ENCODE measurements around the gene FBXL13.

Gene FBXL13

DNA sequence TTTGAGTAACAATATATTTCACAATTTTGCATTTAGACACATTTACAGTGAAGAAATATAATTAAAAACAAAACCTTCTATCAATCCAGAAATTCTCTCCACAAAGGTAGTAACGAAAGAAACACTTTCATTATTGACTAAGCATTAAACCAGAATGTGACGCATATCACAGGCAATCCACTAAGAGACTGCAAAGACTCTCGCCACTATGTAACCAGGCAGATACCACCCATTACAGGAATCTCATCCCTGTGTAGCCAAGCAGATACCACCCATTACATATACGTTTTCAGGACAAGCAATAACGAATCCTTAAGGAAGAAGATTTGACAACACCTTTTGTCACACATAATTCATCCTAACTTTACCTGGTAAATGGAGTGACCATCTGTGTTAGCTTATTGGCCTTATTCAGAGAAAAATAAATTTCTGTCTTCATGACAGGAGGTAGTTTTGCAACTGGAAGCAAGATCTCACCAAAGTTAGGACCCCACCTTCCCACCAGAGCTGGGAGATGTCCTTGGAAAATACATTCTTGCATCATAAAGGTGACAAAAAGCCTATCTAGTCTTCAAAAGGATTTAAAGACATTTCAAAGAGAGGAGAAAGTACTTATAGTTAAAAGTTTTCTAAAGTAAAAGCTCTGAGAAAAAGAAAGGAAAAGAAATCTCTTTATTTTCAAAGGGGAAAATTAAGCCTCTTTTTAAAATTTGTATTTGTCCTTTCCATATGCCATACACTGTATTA, 131.0 kb downstream of the FBXL13 start:
- H3K27ac ChIP-seq, result no peak overlapping the region
- TF ChIP-seq, protein P1, sequence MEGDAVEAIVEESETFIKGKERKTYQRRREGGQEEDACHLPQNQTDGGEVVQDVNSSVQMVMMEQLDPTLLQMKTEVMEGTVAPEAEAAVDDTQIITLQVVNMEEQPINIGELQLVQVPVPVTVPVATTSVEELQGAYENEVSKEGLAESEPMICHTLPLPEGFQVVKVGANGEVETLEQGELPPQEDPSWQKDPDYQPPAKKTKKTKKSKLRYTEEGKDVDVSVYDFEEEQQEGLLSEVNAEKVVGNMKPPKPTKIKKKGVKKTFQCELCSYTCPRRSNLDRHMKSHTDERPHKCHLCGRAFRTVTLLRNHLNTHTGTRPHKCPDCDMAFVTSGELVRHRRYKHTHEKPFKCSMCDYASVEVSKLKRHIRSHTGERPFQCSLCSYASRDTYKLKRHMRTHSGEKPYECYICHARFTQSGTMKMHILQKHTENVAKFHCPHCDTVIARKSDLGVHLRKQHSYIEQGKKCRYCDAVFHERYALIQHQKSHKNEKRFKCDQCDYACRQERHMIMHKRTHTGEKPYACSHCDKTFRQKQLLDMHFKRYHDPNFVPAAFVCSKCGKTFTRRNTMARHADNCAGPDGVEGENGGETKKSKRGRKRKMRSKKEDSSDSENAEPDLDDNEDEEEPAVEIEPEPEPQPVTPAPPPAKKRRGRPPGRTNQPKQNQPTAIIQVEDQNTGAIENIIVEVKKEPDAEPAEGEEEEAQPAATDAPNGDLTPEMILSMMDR (conservative IDR thresholded peaks at IDR 0.05), result no peak

DNA sequence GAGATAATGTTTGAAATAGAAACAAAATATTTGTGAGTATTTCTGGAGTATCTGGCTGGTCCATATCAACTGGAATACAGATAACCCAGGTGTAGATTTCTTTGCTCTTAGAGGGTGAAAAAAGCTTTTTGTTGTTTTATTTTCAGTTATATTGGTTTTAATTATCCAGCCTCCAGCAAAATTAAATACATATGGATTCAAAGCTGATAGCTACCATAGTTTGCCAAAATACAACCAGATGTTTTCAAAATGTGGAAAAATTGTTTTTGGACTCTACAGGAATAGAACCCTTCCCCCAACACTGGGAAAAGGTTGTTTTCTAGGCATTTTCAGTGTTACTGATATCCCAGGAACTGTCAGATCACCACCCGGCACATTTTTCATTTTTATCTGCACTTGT, 131.7 kb downstream of the FBXL13 start:
- TF ChIP-seq, protein P1 (conservative IDR thresholded peaks at IDR 0.05), result no peak
- no peak overlapping the region for H3K27ac ChIP-seq

DNA sequence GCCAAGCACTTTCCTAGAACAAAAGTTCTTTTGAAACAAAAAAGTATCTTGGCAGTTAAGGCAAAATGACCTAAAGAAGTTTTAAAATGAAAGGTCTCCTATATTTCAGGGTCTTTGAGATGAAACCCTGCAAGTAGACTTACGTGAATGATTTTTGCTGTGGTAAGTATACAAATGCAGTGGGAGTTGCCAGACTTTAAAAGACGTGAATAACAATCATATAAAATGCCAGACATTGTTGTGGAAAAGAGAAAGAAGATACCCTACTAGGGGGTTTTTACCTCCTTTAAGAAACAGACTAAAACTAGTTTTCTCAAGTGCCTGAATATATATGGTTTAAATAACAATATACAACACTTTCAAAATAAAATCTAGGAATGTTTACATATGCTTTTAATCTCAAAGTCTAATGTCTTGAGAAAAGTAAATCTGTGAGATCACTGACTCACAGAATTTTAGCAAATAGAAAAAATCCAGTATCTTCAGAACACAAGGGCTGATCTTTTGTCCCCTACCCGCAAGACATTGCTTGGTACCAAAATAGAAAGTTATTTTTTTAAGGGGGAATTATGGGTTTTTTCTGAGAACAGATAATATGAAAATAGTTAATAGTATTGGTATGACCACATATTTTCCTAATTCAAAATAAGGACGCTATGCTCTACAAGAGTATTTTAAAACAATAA, 132.3 kb downstream of the FBXL13 start:
- TF ChIP-seq, protein P1 (conservative IDR thresholded peaks at IDR 0.05), result no peak
- H3K27ac ChIP-seq, result no peak overlapping the region

DNA sequence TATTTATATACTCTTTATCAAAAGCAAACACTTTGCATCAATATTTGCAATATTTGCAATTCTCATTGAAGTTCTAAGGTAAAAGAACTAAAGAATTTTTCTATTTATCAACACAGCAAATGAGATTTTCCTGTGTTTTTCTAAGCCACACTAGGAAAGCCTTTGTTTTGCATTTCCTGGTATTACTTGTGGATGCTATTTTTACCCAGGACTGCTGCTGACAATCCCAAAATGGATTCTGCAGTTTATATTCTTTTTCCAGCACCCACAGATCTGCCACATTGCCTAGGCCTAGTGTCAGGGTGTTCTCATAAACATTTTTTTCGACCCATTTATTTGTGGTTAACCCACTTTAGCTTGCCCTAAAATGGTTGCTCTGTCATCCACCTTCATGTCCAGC, 135.9 kb downstream of the FBXL13 start:
- TF ChIP-seq, protein P1 (conservative IDR thresholded peaks at IDR 0.05), result no peak
- no peak overlapping the region for H3K27ac ChIP-seq

DNA sequence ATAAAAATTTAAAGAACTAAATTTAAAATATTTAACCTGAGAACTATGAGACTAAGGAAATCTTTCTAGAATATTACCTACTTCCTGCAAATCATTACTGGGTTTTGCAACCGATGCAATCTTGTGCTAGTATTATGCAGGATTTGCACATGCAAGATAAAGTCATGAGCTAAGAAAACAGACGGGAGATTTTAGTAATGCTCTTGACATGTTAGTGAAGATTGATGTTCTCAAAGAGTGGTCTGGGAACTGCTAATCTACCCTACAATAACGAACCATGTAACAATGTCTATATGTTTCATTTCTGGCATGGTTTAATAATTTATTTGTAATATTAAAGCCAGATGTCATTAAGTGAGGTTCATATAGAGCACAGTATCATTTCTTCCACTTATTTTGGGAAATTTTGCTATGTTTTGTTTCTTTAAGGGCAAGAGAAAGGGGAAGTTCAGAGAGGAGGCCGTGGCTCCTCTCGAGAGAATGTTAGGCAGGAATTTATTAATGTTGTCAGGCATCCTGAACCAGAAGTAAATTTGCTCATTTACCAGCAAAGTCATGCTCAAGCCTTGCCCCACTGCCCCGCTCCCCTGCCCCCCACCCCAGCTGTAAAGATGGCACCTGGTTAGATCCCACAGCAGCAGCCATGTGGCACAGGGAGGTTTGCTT, 139.0 kb downstream of the FBXL13 start:
- no peak overlapping the region for H3K27ac ChIP-seq

DNA sequence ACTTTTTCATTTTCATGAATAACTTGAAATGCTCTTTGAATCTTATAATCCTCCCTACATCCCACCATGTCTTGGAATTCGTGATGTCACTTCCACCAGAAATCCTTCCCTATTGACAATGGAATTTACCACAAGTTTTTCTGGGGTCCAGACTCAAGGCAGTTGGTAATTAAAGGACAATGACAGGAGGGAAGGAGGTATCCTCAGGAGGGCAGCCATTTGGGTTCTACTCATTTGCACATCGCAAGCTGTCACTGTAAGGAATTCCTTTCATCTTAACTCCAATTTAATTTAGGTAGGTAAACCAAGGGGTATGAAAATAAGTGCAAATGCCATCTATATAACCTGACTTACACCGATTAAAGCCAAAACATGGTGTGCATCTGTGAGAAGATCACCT, 139.9 kb downstream of the FBXL13 start:
- TF ChIP-seq, protein P1 (conservative IDR thresholded peaks at IDR 0.05), result no peak
- no peak overlapping the region for H3K27ac ChIP-seq

More for the DNA sequence above, 139.0 kb downstream of the FBXL13 start:
- TF ChIP-seq, protein P1 (conservative IDR thresholded peaks at IDR 0.05), result no peak

DNA sequence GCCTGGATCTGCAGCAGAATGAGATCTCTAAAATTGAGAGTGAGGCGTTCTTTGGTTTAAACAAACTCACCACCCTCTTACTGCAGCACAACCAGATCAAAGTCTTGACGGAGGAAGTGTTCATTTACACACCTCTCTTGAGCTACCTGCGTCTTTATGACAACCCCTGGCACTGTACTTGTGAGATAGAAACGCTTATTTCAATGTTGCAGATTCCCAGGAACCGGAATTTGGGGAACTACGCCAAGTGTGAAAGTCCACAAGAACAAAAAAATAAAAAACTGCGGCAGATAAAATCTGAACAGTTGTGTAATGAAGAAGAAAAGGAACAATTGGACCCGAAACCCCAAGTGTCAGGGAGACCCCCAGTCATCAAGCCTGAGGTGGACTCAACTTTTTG, 140.4 kb downstream of the FBXL13 start:
- TF ChIP-seq, protein P1 (conservative IDR thresholded peaks at IDR 0.05), result no peak
- no peak overlapping the region for H3K27ac ChIP-seq
